Osteoblast (primary cell): ENCODE data around the gene PAK5. TPM values are rescaled to one million over a fixed set of nuclear protein-coding genes. Genes with fewer than 3 reads are reported as not detected.

ENCODE experiments used
- DNase-seq: peaks from one replicate; pipeline ENCODE4 v3.0.0; 2011; ENCODE audit warnings: low spot score, mixed read lengths; ENCODE audit not compliant: insufficient read length; ENCODE audit errors: missing footprints
- H2AFZ ChIP-seq: 2 replicates; pipeline ENCODE4 v1.6.0; 2011; ENCODE audit warnings: mild to moderate bottlenecking, low read length
- H3K27ac ChIP-seq: 2 replicates; pipeline ENCODE4 v1.5.1; 2011; ENCODE audit warnings: mild to moderate bottlenecking, low read depth, low read length, moderate library complexity
- H3K27me3 ChIP-seq: 2 replicates; pipeline ENCODE4 v1.6.0; 2012; ENCODE audit warnings: mild to moderate bottlenecking, control low read depth, inconsistent platforms, low read length, moderate library complexity; ENCODE audit not compliant: insufficient read depth
- H3K36me3 ChIP-seq: 2 replicates; pipeline ENCODE4 v1.5.1; 2011; ENCODE audit warnings: mild to moderate bottlenecking, low read length, control low read depth, moderate library complexity; ENCODE audit not compliant: insufficient read depth
- H3K4me1 ChIP-seq: 2 replicates; pipeline ENCODE4 v1.5.1; 2011; ENCODE audit warnings: mild to moderate bottlenecking, low read length, control low read depth, moderate library complexity; ENCODE audit not compliant: insufficient read depth
- H3K4me2 ChIP-seq: 2 replicates; pipeline ENCODE4 v1.6.0; 2011; ENCODE audit warnings: mild to moderate bottlenecking, low read length; ENCODE audit not compliant: insufficient read depth
- H3K4me3 ChIP-seq: fragments of 200-600 bp; sonication (generic); 3 replicates; pipeline ENCODE4 v1.5.1; 2012; ENCODE audit warnings: mild to moderate bottlenecking, low read length, inconsistent platforms; ENCODE audit not compliant: insufficient read depth
- H3K79me2 ChIP-seq: 2 replicates; pipeline ENCODE4 v1.6.0; 2012; ENCODE audit warnings: mild to moderate bottlenecking, low read length, control low read depth, inconsistent platforms; ENCODE audit not compliant: insufficient read depth
- H3K9me3 ChIP-seq: 2 replicates; pipeline ENCODE4 v1.5.1; 2011; ENCODE audit warnings: low read depth, low read length, control low read depth
- H4K20me1 ChIP-seq: 2 replicates; pipeline ENCODE4 v1.6.0; 2012; ENCODE audit warnings: mild to moderate bottlenecking, low read length, control low read depth; ENCODE audit not compliant: insufficient read depth
- CTCF ChIP-seq: IDR thresholded peaks from 2 replicates; pipeline ENCODE4 v1.5.1; 2011; ENCODE audit warnings: mild to moderate bottlenecking, low read depth, low read length, moderate library complexity; ENCODE audit errors: extremely low read depth
- total RNA-seq: library from RNA; depleted of rRNA; stranded (reverse); fragments of >200 nt; gene quantifications from 2 replicates; pipeline ENCODE4 v1.2.3, GENCODE V29; 2012

Gene PAK5
- total RNA-seq, 1 donor = not detected

GRCh38 chr20:9592419-9592818 lies 246.5 kb downstream of the PAK5 start:
- no peak for TF ChIP-seq CTCF
- Histone ChIP-seq H3K4me3 (no peak overlapping the region), H4K20me1 (no peaks in the 10 kb centered on the region), H3K79me2 (no peaks in the 10 kb centered on the region), H3K36me3 (no peaks in the 10 kb centered on the region), H2AFZ (no peak overlapping the region), H3K4me1 (no peaks in the 10 kb centered on the region), H3K4me2 (no peak overlapping the region), H3K27me3 (peaks cover 17% of the 10 kb centered on the region), H3K27ac (no peak overlapping the region), H3K9me3 (no peaks in the 10 kb centered on the region)
- no peak for DNase-seq

GRCh38 chr20:9591080-9591479 lies 247.8 kb downstream of the PAK5 start:
- Histone ChIP-seq H3K4me1 (no peaks in the 10 kb centered on the region), H3K27me3 (peaks cover 13% of the 10 kb centered on the region), H3K4me2 (no peak overlapping the region), H3K36me3 (no peaks in the 10 kb centered on the region), H3K9me3 (no peaks in the 10 kb centered on the region), H2AFZ (no peak overlapping the region), H3K79me2 (no peaks in the 10 kb centered on the region), H3K4me3 (no peak overlapping the region), H4K20me1 (no peaks in the 10 kb centered on the region), H3K27ac (no peak overlapping the region)
- DNase-seq = no peak
- TF ChIP-seq CTCF = no peak

- no peaks in the 10 kb centered on the region for H4K20me1 ChIP-seq
- no peaks in the 10 kb centered on the region for H3K79me2 ChIP-seq
- H3K9me3 ChIP-seq = no peaks in the 10 kb centered on the region
- no peaks in the 10 kb centered on the region for H3K4me1 ChIP-seq
- H3K27ac ChIP-seq = no peak overlapping the region
- no peaks in the 10 kb centered on the region for H3K36me3 ChIP-seq
- no peak overlapping the region for H3K4me2 ChIP-seq
- no peak overlapping the region for H3K4me3 ChIP-seq
- no peak overlapping the region for H2AFZ ChIP-seq
- peak; percentile 59 for DNase-seq
- TF ChIP-seq CTCF = no peak
- peaks cover 16% of the 10 kb centered on the region for H3K27me3 ChIP-seq
Measured at GRCh38 chr20:9590189-9590588, 248.7 kb downstream of the PAK5 start.

- Histone ChIP-seq H2AFZ (no peak overlapping the region), H3K4me3 (no peak overlapping the region), H3K4me2 (no peak overlapping the region), H3K27ac (no peak overlapping the region), H3K27me3 (peaks cover 16% of the 10 kb centered on the region), H3K79me2 (no peaks in the 10 kb centered on the region), H4K20me1 (no peaks in the 10 kb centered on the region), H3K9me3 (no peaks in the 10 kb centered on the region), H3K4me1 (no peaks in the 10 kb centered on the region), H3K36me3 (no peaks in the 10 kb centered on the region)
- TF ChIP-seq CTCF = no peak
- DNase-seq = no peak
Measured at GRCh38 chr20:9588706-9589105, 250.2 kb downstream of the PAK5 start.
